Lower leg skin (tissue), 4 donors: Measurements from ENCODE around the gene ADGRE1. TPM values are rescaled to one million over a fixed set of nuclear protein-coding genes. Genes with fewer than 3 reads are reported as not detected.

ENCODE experiments used
- DNase-seq, 2 donors: peaks; one replicate each; pipeline ENCODE4 v3.0.0-alpha.2; 2019; ENCODE audit warnings: low spot score in 2 of 2
- H3K4me3 ChIP-seq: fragments of 200-600 bp; sonication (generic); 2 replicates; pipeline ENCODE4 v1.5.1; 2017; ENCODE audit warnings: mild to moderate bottlenecking, low read depth; ENCODE audit not compliant: poor library complexity, severe bottlenecking
- CTCF ChIP-seq, 3 donors: fragments of 450-650 bp; IDR thresholded peaks; one replicate each; pipeline ENCODE4 v1.5.1; 2016; ENCODE audit warnings: antibody characterized with exemption in 3 of 3, mild to moderate bottlenecking in 3 of 3, moderate library complexity in 2 of 3
- POLR2A ChIP-seq, 2 donors: fragments of 450-650 bp; IDR thresholded peaks; one replicate each; pipeline ENCODE4 v1.6.1; 2016 to 2017; ENCODE audit warnings: antibody characterized with exemption in 2 of 2, mild to moderate bottlenecking in 1 of 2, moderate library complexity in 1 of 2
- WGBS, 2 donors: methylation state at CpG; one replicate each; pipeline ENCODE4 v1.1.5; 2018; 5-methylcytosine and 5-hydroxymethylcytosine counted together
- intact Hi-C: fragments of 100-400 bp; cut with DNase I; formaldehyde crosslinking; loops from one replicate; pipeline ENCODE4 v1.15.0; 2023; ENCODE audit warnings: low total_unique reads
- total RNA-seq, 4 donors: library from RNA; depleted of rRNA; stranded (reverse); fragments of >200 nt; gene quantifications; one replicate each; pipeline ENCODE4 v1.1.0, GENCODE V29; 2016

Gene ADGRE1
- total RNA-seq, 4 donors from 2014 or later, result 0.25 TPM; not detected in 3

- WGBS, 2 donors, result 53% methylated on average over 3 of the region's 3 CpGs
- no peak overlapping the region for H3K4me3 ChIP-seq
- intact Hi-C loops, result no loop called here
- no peak for DNase-seq
- TF ChIP-seq POLR2A (IDR thresholded peaks at IDR 0.05) (no peak), CTCF (IDR thresholded peaks at IDR 0.05) (no peak)
Measured at GRCh38 chr19:6945733-6946132, 58.4 kb downstream of the ADGRE1 start.

DNA sequence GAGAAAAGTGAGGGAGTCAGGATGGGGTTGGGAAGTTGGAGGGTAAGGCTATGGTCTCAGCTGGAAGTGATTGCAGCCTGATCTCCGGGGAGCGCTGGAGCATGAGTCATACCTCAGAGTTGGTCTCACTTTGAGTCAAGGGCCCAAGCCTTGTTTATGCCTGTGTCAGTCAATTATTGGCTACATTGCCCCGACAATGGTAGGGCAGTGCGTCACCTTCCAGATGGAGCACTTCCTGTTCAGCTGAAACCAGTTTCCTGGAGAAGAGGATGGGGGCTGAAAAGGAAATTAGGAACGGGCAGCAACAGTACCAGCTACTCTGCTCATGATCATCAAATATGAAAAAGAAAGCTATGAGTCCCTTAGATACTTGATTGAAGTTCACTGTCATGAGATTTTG lies 60.4 kb downstream of the ADGRE1 start:
- H3K4me3 ChIP-seq, result no peak overlapping the region
- DNase-seq, result no peak
- intact Hi-C loops, result no loop called here
- 39 to 41% methylated on average over 5 of the region's 5 CpGs for WGBS, 2 donors
- TF ChIP-seq POLR2A (IDR thresholded peaks at IDR 0.05), result no peak

DNA sequence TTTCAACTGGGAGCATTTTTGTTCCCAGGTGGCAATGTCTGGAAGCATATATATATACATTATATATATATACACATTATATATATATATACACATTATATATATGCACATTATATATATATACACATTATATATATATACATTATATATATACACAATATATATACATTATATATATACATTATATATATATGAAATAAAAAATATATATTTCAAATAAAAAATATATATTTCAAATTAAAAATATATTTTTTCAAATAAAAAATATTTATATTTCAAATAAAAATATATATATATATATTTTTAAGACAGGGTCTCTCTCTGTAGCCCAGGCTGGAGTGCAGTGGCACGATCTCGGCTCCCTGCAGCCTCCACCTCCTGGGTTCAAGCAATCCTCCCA lies 61.5 kb downstream of the ADGRE1 start:
- no peak overlapping the region for H3K4me3 ChIP-seq
- intact Hi-C loops, result no loop called here
- WGBS, 2 donors, result 83 to 87% methylated on average over 2 of the region's 2 CpGs
- DNase-seq, result no peak
- TF ChIP-seq CTCF (IDR thresholded peaks at IDR 0.05) (no peak), POLR2A (IDR thresholded peaks at IDR 0.05) (no peak)

- DNase-seq, result no peak
- no peak for TF ChIP-seq POLR2A (IDR thresholded peaks at IDR 0.05)
- TF ChIP-seq CTCF (IDR thresholded peaks at IDR 0.05), result no peak
- H3K4me3 ChIP-seq, result no peak overlapping the region
- 80 to 88% methylated on average over 9 of the region's 9 CpGs for WGBS, 2 donors
- intact Hi-C loops, result no loop called here
Measured at GRCh38 chr19:6952956-6953355, 65.6 kb downstream of the ADGRE1 start.

- DNase-seq, result no peak
- TF ChIP-seq CTCF (IDR thresholded peaks at IDR 0.05), result no peak
- intact Hi-C loops, result no loop called here
- H3K4me3 ChIP-seq, result no peak overlapping the region
- WGBS, 2 donors, result 92 to 97% methylated on average over 3 of the region's 3 CpGs
Measured at GRCh38 chr19:6955082-6955481, 67.7 kb downstream of the ADGRE1 start.

GRCh38 chr19:6956573-6956972 lies 69.2 kb downstream of the ADGRE1 start:
- intact Hi-C loops, result no loop called here
- 73 to 83% methylated on average over 1 of the region's 1 CpG for WGBS, 2 donors
- TF ChIP-seq POLR2A (IDR thresholded peaks at IDR 0.05) (no peak), CTCF (IDR thresholded peaks at IDR 0.05) (no peak)
- DNase-seq, result no peak
- no peak overlapping the region for H3K4me3 ChIP-seq
